GM18909 (cell line): ENCODE results near the gene LAMA3.

Source experiments
- ATAC-seq: cut with Tn5 transposase; IDR thresholded peaks from one replicate; pipeline ENCODE4 v1.9.1; 2021; ENCODE audit warnings: mild to moderate bottlenecking; ENCODE audit not compliant: unreplicated experiment, poor library complexity

The LAMA3 gene

DNA sequence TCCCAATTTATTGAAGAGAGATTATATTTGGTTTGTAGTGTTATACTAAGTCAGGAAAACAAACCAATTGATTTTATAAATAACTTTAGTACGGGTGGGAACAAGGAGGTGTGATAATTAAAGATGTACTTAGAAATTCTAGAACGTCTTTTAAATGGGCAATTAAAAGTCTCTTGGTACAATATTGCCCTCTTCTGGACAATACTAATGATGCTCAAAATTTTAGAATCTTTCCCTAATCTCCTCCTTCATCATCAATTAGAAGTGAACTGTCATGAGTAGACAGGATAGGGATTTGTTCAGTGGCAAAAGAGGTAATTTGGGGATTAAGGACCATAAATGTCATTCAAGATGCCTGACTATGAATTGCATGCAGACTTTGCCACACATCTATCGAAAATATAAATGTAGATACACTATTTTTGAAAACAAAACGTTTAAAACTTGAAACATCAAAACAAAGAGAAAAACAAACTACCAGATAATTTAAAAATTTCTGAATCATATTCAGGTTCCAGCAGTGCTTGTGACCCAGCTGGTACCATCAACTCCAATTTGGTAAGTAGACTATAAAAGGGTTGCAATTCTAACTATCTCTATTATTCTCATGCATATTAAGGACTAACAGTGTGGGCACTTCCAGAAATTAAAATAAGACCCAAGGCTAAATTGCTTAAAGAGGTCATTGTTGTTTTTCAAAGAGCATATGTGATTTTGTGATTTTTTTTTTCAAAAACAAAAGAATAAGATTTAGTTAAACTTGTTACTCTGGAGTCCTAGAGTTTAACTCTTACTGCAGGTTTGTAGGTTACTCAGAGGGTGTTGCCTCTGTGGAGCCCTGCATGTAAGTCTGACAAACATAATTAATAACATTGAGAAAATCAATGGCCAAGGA is 123.5 kb downstream of the LAMA3 start:
- no peak for ATAC-seq

DNA sequence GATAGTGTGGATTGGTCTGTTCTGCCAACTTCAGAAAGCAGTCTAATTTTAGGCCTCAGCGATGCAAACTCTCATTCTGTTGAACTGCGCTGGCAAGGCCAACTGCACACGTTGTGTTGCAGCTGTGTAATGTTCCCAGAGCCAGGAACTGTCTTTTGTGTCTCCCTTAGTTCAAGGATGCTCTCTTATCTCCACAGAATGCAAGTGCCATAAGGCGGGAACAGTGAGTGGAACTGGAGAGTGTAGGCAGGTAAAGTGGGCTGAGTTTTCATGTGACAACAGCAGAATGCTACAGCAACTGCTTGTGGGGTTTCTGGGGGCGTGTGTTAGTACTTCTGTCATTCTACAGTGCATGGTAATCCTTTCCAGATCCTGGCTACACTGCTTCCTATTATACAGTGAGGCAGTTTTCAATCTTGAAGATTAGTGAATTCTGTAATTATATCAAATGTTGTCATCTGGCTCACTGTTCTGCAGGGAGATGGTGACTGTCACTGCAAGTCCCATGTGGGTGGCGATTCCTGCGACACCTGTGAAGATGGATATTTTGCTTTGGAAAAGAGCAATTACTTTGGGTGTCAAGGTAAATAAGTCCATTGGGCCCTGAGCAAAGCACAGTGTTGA is 125.8 kb downstream of the LAMA3 start:
- ATAC-seq, result no peak

DNA sequence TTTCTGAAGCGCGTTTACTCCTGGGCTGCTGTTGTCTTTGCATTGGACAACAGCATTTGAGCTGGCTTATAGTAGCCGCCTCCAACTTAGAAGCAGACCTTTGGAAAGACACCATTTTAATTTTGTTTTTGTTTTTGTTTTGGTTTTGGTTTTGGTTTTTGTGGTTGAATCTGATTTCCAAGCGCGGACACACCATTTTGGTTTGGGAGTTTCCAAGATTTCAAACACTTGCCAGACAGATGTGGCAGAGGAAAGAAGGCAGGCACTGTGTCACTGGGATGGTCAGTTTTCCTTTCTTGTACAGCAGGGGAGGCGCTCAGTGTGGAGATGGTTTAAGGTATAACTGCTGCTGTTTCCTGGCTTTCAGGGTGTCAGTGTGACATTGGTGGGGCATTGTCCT is 126.8 kb downstream of the LAMA3 start:
- no peak for ATAC-seq

DNA sequence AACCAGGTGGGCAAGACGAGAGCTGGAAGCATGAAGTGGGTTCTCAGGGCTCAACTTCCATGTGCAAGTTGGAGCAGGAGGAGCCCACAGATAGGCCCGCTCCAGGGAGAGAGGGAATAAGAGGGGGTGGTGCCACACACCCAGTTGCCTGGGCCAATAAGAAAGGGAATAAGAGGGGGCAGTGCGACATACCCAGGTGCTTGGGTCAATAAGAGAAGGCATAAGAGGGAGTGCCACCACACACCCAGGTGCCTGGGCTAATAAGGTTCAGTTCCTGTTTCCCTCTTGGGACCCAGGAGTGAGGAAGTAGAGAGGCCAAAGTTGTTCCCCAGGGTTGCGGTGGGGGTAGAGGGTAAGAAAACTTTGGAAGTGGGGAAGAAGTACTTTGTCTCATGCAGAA is 127.5 kb downstream of the LAMA3 start:
- ATAC-seq, result no peak

GRCh38 chr18:23819001-23819400 is 129.7 kb downstream of the LAMA3 start:
- ATAC-seq, result no peak

DNA sequence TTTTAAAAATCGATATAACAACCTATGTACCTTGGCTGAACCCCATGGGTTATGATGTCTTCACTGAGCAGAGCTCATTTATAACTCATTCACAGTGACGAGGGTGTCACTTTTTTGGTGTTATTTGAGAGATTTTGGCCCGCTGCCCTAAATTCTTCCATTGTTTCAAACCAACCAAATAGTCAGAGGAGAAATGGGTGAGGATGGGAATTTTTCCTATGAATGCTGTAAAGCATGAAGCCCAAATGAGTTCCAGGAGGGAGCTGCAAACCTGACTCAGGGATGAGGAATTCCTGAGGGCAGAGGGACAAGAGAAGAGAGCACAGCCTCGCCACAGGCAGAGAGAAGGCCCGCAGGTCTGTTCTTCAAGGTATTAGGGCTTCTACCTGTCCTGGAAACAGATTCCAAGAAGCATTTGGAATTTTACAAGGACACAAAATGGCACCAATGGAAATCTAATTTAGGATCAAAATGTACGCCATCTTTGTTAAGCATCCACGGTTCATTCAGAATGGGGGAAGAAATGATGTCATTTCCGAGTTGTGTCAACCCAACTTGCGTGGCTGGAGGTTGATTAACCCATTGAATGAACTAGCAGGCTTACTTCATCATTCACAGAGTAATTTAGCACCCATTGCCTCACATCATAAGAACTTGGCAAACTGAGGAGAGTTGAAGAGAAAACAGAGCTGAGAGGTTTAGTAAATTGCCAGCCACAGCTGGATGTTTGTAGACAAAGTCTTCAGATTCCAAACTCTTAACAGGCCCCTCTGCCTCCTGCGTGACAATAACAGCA is 133.5 kb downstream of the LAMA3 start:
- no peak for ATAC-seq

GRCh38 chr18:23824240-23824639 is 135.0 kb downstream of the LAMA3 start:
- ATAC-seq, result no peak

- ATAC-seq, result no peak
Observed at GRCh38 chr18:23824669-23825068, 135.4 kb downstream of the LAMA3 start.

DNA sequence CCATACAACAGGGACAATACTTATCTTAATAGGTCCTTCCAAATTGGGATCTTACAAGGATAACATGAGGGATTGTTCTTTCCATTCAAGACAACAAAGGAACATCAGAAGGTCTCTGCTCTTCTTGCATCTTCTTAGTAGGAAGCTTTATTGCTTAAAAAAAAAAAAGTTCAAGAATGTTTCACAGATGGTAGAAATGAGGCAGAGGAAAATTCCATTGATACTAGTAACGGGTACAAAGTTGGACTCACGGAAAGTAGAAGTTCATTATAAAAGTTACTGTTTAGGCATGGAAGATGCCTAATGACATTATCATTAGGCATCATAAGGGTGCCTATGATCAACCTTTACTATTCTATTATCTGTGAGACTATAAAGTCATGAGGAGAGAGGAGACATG is 136.2 kb downstream of the LAMA3 start:
- ATAC-seq, result no peak

DNA sequence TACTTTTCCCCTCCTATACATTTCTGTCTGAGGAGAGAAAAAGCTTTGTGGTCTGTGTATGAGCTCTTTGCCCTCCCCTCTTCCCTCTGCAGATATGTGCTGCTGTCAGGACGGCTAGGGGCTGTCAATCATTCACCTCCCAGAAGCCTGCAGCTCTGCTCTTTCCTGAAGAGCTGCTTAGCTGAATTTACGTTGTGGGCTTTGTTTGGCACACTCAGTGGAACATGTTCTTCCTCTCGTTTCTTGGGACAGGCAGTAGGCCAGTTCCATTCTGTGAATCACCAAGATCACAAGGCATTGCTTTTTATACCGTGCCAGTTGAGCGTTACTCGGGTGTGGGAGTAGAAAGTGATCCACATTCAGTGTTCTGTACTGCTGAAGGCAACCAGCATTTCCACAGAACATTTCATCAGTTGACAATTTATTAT is 136.7 kb downstream of the LAMA3 start:
- peak; percentile 74 for ATAC-seq

- no peak for ATAC-seq
Observed at GRCh38 chr18:23826850-23827620, 137.8 kb downstream of the LAMA3 start.

DNA sequence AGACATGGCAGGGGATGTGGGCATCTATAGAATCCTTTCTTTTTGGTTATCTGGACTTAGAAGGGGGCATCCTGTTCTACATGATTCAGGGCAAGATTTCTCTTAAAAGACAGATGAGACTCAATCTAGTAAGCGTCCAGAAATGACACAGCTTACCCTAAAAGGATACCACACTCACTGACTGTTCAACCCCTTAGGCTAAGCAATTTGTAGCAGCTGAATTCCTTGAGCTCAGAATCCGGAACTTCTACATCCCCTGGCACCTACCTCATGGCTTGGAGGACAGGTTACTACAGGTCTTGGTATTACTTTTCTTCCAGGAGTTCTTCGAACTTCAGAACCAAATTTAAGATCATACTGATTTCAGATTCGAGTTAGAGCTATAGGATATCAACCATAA is 138.4 kb downstream of the LAMA3 start:
- ATAC-seq, result no peak

DNA sequence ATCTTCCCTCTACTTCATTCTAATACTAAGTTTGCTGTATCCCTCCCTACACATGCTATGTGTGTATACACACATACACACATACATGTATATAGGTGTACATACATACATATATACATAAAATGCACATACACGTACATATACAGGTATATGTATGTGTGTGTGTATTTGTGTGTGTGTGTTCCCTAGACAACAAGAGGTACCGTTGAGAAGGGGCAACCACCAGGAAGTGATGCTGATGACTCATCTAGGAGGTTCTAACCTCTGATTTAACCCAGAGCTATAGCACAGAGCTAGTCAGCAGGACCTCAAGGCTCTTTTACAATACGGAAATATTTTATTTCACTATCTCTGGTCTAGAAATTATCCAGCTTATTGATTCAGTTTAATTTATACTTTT is 139.2 kb downstream of the LAMA3 start:
- peak; percentile 95 for ATAC-seq

- no peak for ATAC-seq
Observed at GRCh38 chr18:23832911-23833310, 143.7 kb downstream of the LAMA3 start.

- no peak for ATAC-seq
Observed at GRCh38 chr18:23833714-23834113, 144.5 kb downstream of the LAMA3 start.

GRCh38 chr18:23835091-23835490 is 145.8 kb downstream of the LAMA3 start:
- ATAC-seq, result no peak

GRCh38 chr18:23835506-23835905 is 146.3 kb downstream of the LAMA3 start:
- no peak for ATAC-seq

DNA sequence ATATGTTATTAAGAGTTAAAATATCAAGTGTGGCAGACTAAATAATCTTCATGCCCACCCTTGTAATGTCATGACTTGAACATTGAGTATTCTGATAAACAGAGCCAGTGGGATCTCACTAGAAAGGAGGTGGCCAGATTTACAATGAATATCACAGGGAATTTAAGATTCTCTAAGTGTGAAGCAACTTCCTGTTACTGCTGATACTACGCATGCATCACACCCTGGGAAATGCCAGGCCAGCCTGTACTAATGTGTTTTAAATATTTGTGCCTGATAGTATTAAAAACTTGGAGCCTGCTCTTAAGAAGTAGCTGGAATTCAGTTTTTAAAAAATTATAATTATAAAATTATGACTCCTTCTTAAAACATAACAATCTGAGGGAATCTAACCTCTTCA is 148.3 kb downstream of the LAMA3 start:
- no peak for ATAC-seq

- no peak for ATAC-seq
Observed at GRCh38 chr18:23838233-23838632, 149.0 kb downstream of the LAMA3 start.

- ATAC-seq, result no peak
Observed at GRCh38 chr18:23838801-23839366, 149.6 kb downstream of the LAMA3 start.
